Gastrocnemius medialis (tissue), 4 donors: Measurements from ENCODE around the gene RAD18. TPM values are rescaled to one million over a fixed set of nuclear protein-coding genes. Genes with fewer than 3 reads are reported as not detected.

Source experiments
- ATAC-seq, 2 donors: fragments of 150-250 bp; one replicate each; pipeline ENCODE4 v1.9.1; 2016
- DNase-seq, 2 donors: peaks; one replicate each; pipeline ENCODE4 v3.0.0-alpha.2; 2019
- H3K27ac ChIP-seq, 4 donors: fragments of 200-600 bp; sonication (generic); 1 replicate in 1 of 4; 2 replicates in 3 of 4; pipeline ENCODE4 v1.5.1; 2016 to 2018; ENCODE audit warnings: mild to moderate bottlenecking in 2 of 4, moderate library complexity in 1 of 4
- H3K27me3 ChIP-seq, 3 donors: fragments of 200-600 bp; sonication (generic) in 2 of 3; 1 replicate in 1 of 3; 2 replicates in 2 of 3; pipeline versions ENCODE4 v1.5.1 to v1.6.0; 2016 to 2019; ENCODE audit warnings: mild to moderate bottlenecking in 1 of 3, moderate library complexity in 1 of 3
- H3K36me3 ChIP-seq, 2 donors: fragments of 200-600 bp; sonication (generic) in 1 of 2; one replicate each; pipeline ENCODE4 v1.5.1; 2017 to 2018
- H3K4me1 ChIP-seq, 2 donors: fragments of 200-600 bp; sonication (generic) in 1 of 2; one replicate each; pipeline ENCODE4 v1.5.1; 2016 to 2017; ENCODE audit warnings: mild to moderate bottlenecking in 2 of 2
- H3K4me3 ChIP-seq, 4 donors: fragments of 200-600 bp; sonication (generic) in 3 of 4; 1 replicate in 1 of 4; 2 replicates in 3 of 4; pipeline ENCODE4 v1.5.1; 2016 to 2019; ENCODE audit warnings: mild to moderate bottlenecking in 2 of 4
- H3K9me3 ChIP-seq, 3 donors: fragments of 200-600 bp; sonication (generic) in 2 of 3; 1 replicate in 1 of 3; 2 replicates in 2 of 3; pipeline ENCODE4 v1.5.1; 2016 to 2019
- POLR2A ChIP-seq, 2 donors: fragments of 450-650 bp; IDR thresholded peaks; one replicate each; pipeline ENCODE4 v1.6.1; 2017; ENCODE audit warnings: antibody characterized with exemption in 2 of 2, mild to moderate bottlenecking in 2 of 2, moderate library complexity in 2 of 2
- in situ Hi-C, 4 donors: fragments of 200-750 bp; cut with MboI; loops; one replicate each; pipeline versions ENCODE4 v1.15.0 to v1.8.0; 2017; ENCODE audit warnings: low sequenced_read_pairs in 4 of 4
- intact Hi-C: fragments of 100-400 bp; cut with DNase I; formaldehyde crosslinking; loops from one replicate; pipeline ENCODE4 v1.15.1; 2023; ENCODE audit warnings: low total_unique reads
- total RNA-seq, 4 donors: library from RNA; depleted of rRNA; stranded (reverse); fragments of >200 nt; gene quantifications; one replicate each; pipeline versions ENCODE4 v1.1.0 to v1.2.3, GENCODE V29; 2016
- TF ChIP-seq, protein P1 (sequence below), 5 experiments: fragments of 450-650 bp in 3 of 5; fragments of 200-600 bp in 2 of 5; sonication (generic) in 2 of 5; IDR thresholded peaks in 4 of 5; conservative IDR thresholded peaks in 1 of 5; 1 replicate in 4 of 5; 2 replicates in 1 of 5; pipeline ENCODE4 v1.5.1; 2016 to 2019; ENCODE audit warnings: antibody characterized with exemption in 5 of 5, mild to moderate bottlenecking in 3 of 5, moderate library complexity in 3 of 5

The RAD18 gene
- total RNA-seq, 4 donors from 2014 or later: 1.8 to 5.8 (median 2.3) TPM

DNA sequence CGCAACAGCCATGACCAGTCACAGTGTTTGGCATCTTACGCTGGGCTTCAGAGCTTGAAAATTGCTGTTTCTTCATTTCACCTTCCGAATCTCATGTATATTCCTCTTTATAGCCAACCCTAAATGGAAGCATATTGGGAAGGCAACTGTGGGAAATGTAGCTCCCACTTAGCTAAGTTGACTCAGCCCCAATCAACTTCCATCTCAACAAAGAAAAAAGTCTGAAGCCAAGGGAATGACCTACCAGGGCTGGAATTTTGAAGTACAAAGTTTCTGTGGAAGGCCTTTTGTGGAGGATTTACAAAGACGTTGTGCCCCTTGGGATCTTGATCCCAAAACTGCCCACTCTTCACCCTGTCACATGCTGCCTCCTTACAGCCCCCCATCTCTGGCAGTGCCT, 108.6 kb downstream of the RAD18 start:
- TF ChIP-seq, protein P1, sequence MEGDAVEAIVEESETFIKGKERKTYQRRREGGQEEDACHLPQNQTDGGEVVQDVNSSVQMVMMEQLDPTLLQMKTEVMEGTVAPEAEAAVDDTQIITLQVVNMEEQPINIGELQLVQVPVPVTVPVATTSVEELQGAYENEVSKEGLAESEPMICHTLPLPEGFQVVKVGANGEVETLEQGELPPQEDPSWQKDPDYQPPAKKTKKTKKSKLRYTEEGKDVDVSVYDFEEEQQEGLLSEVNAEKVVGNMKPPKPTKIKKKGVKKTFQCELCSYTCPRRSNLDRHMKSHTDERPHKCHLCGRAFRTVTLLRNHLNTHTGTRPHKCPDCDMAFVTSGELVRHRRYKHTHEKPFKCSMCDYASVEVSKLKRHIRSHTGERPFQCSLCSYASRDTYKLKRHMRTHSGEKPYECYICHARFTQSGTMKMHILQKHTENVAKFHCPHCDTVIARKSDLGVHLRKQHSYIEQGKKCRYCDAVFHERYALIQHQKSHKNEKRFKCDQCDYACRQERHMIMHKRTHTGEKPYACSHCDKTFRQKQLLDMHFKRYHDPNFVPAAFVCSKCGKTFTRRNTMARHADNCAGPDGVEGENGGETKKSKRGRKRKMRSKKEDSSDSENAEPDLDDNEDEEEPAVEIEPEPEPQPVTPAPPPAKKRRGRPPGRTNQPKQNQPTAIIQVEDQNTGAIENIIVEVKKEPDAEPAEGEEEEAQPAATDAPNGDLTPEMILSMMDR (IDR thresholded peaks at IDR 0.05 in 4 of 5, conservative IDR thresholded peaks at IDR 0.05 in 1 of 5): no peak
- TF ChIP-seq POLR2A (IDR thresholded peaks at IDR 0.05): no peak
- no peak for ATAC-seq
- in situ Hi-C loops (no loop called here), intact Hi-C loops (no loop called here)
- Histone ChIP-seq H3K36me3 (no peaks in the 10 kb centered on the region), H3K4me1 (peaks cover 0 to 4% of the 10 kb centered on the region in 2 donors), H3K27me3 (no peaks in the 10 kb centered on the region), H3K4me3 (no peak overlapping the region), H3K9me3 (no peaks in the 10 kb centered on the region), H3K27ac (no peak overlapping the region)
- no peak for DNase-seq

DNA sequence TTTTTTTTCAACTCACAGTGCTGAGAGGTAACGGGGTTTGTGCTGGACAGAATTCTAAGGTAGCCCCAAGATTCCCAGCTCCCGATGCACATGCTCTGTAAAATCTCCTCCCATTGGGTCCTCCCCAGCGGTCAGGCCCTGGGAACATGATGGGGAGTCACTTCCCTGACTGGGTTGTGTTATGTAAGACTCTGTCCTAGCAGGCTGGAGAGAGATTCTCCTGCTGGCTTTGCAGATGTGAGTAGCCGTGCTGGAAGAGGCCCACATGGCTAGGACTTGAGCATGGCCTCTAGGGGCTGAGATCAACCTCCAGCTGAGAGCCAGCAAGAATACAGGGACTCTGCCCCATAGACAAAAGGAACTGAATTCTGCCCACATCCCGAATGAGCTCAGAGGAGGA, 110.2 kb downstream of the RAD18 start:
- TF ChIP-seq, protein P1 (IDR thresholded peaks at IDR 0.05 in 4 of 5, conservative IDR thresholded peaks at IDR 0.05 in 1 of 5): no peak
- TF ChIP-seq POLR2A (IDR thresholded peaks at IDR 0.05): no peak
- no peak for DNase-seq
- Histone ChIP-seq H3K27ac (no peak overlapping the region), H3K9me3 (no peaks in the 10 kb centered on the region), H3K36me3 (no peaks in the 10 kb centered on the region), H3K4me3 (no peak overlapping the region), H3K27me3 (no peaks in the 10 kb centered on the region), H3K4me1 (peaks cover 0 to 4% of the 10 kb centered on the region in 2 donors)
- in situ Hi-C loops: no loop called here
- no peak for ATAC-seq
- intact Hi-C loops: no loop called here

- intact Hi-C loops (no loop called here), in situ Hi-C loops (no loop called here)
- no peak for TF ChIP-seq POLR2A (IDR thresholded peaks at IDR 0.05)
- TF ChIP-seq, protein P1 (IDR thresholded peaks at IDR 0.05 in 4 of 5, conservative IDR thresholded peaks at IDR 0.05 in 1 of 5): no peak
- Histone ChIP-seq H3K36me3 (no peaks in the 10 kb centered on the region), H3K27me3 (no peaks in the 10 kb centered on the region), H3K9me3 (no peaks in the 10 kb centered on the region), H3K4me1 (peaks cover 0 to 4% of the 10 kb centered on the region in 2 donors), H3K4me3 (no peak overlapping the region), H3K27ac (no peak overlapping the region)
- DNase-seq (no peak), ATAC-seq (no peak)
Observed at GRCh38 chr3:8852511-8852910, 110.8 kb downstream of the RAD18 start.

DNA sequence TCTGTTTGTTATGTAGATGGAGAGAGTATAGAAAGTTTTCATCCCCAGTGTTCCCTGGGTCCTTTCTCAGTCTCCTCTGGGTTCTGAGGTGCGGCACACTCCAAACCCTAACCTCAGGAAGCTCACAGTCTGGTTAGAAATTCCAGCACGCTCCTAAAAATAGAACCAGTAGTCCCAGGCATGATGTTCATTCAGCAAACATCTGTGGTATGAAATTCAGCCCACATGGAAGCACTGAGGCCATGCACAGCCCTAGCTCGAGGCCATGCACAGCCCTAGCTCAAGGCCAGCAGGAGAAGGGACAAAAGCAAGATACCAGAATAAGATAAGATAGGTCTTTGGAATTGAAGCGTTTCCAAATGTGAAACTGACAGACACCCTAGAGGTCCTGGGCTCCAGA, 111.6 kb downstream of the RAD18 start:
- ATAC-seq (no peak), DNase-seq (no peak)
- Histone ChIP-seq H3K27me3 (no peaks in the 10 kb centered on the region), H3K9me3 (no peaks in the 10 kb centered on the region), H3K36me3 (no peaks in the 10 kb centered on the region), H3K4me1 (peaks cover 0 to 4% of the 10 kb centered on the region in 2 donors), H3K4me3 (no peak overlapping the region), H3K27ac (no peak overlapping the region)
- intact Hi-C loops (no loop called here), in situ Hi-C loops (no loop called here)
- TF ChIP-seq, protein P1 (IDR thresholded peaks at IDR 0.05 in 4 of 5, conservative IDR thresholded peaks at IDR 0.05 in 1 of 5): no peak
- TF ChIP-seq POLR2A (IDR thresholded peaks at IDR 0.05): no peak

- TF ChIP-seq POLR2A (IDR thresholded peaks at IDR 0.05): no peak
- TF ChIP-seq, protein P1 (IDR thresholded peaks at IDR 0.05 in 4 of 5, conservative IDR thresholded peaks at IDR 0.05 in 1 of 5): no peak
- H3K4me1 ChIP-seq: peaks cover 0 to 4% of the 10 kb centered on the region in 2 donors
- H3K27me3 ChIP-seq: no peaks in the 10 kb centered on the region
- in situ Hi-C loops: no loop called here
- H3K27ac ChIP-seq: no peak overlapping the region
- no peaks in the 10 kb centered on the region for H3K36me3 ChIP-seq
- H3K9me3 ChIP-seq: no peaks in the 10 kb centered on the region
- intact Hi-C loops: no loop called here
- no peak overlapping the region for H3K4me3 ChIP-seq
- ATAC-seq (no peak), DNase-seq (no peak)
Observed at GRCh38 chr3:8848696-8849131, 114.6 kb downstream of the RAD18 start.
